GM10266 (cell line): ENCODE data around the gene CAV2.

ENCODE experiments used
- DNase-seq: peaks from one replicate; pipeline ENCODE4 v3.0.0; 2012; ENCODE audit errors: extremely low spot score
- TF ChIP-seq, protein P1 (sequence below): IDR thresholded peaks from 2 replicates; pipeline ENCODE4 v1.5.1; 2012; ENCODE audit warnings: mild to moderate bottlenecking, low read depth; ENCODE audit not compliant: control insufficient read depth, insufficient read depth; ENCODE audit errors: missing control alignments

CAV2 gene

DNA sequence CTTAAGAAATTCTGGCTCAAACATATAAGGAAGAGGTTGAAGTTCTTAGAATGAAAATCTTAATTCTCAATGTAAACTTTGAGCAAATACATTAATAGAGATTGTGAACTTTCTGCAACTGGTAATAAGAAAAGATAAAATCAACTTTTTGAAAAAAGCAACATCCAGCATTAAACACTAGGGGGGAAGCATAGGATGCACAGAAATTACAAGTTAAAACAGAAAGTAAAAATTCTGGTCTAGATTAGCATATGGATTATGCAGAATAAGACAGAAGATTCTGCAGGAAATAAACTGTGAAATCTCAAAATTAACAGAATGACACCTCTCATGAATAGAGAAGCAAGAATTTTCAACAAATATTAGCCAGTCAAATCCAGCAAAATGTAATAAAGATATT is 38.0 kb upstream of the CAV2 start:
- no peak for DNase-seq
- TF ChIP-seq, protein P1, sequence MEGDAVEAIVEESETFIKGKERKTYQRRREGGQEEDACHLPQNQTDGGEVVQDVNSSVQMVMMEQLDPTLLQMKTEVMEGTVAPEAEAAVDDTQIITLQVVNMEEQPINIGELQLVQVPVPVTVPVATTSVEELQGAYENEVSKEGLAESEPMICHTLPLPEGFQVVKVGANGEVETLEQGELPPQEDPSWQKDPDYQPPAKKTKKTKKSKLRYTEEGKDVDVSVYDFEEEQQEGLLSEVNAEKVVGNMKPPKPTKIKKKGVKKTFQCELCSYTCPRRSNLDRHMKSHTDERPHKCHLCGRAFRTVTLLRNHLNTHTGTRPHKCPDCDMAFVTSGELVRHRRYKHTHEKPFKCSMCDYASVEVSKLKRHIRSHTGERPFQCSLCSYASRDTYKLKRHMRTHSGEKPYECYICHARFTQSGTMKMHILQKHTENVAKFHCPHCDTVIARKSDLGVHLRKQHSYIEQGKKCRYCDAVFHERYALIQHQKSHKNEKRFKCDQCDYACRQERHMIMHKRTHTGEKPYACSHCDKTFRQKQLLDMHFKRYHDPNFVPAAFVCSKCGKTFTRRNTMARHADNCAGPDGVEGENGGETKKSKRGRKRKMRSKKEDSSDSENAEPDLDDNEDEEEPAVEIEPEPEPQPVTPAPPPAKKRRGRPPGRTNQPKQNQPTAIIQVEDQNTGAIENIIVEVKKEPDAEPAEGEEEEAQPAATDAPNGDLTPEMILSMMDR, result no peak

DNA sequence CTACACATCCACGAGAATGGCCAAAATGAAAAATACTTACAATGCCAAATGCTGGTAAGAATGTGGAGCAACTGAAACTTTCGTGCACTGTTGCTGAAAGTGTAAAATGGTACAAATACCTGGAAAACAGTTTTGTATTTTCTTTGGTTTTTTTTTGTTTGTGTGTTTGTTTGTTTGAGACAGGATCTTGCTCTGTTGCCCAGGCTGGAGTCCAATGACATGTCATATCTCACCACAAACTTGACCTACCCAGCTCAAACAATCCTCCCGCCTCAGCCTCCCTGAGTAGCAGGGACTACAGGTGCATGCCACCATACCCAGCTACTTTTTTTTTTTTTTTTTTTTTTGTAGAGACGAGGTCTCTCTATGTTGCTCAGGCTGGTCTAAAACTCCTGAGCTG is 35.6 kb upstream of the CAV2 start:
- TF ChIP-seq, protein P1, result no peak

DNA sequence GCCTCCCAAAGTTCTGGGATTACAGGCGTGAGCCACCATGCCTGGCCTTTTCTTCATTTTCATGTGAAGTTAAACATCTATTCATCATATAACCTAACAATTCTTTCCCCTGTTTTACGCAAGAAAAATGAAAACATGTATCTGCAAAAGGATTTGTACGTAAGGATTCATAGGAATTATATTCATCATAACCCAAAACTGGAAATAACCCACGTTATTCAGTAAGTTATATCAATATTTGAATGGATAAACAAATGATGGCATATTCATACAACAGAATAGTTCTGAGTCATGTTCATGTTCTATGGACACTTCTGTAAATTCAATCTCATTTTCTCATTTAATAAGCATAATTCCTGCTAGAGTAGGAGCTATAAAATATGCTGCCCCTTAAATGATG is 35.2 kb upstream of the CAV2 start:
- no peak for DNase-seq

More for the DNA sequence above, 35.6 kb upstream of the CAV2 start:
- DNase-seq, result no peak

DNA sequence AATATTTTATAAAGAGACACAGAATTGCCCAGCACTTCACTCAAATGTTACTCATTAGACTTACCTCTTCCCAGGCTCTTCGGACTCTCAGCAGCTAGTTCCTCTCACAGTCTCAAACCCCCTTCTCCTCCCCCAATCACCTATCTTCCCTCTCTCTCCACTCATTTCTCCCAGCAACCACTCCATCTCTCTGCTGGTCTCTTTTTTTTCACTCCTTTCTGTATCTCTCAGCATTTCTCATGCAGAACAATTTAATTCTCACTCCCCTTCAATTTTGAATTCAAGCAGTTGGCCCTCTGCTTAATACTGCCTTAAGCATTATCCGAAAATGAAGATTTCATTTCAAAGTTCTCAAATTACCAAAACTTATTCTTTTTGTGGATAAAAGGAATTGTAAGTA is 34.4 kb upstream of the CAV2 start:
- TF ChIP-seq, protein P1, result no peak
- no peak for DNase-seq

More for the DNA sequence above, 35.2 kb upstream of the CAV2 start:
- TF ChIP-seq, protein P1, result no peak

DNA sequence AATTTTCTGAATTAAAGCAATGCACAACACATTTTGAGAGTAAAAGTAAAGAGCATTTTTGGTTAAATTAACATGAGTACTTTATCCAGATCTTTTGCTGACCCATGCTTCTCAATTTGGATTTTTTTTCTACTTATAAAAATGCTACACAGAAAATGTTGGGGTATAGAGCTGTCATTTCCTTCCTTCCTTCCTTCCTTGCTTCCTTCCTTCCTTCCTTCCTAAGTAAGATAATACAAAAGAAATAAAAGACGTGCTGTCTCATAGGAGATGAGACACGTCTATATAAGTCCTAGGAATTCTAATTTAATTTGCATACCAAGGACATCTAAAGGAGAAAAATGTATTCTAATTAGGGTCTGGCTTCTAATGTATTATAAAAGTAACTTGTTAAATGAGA is 31.0 kb upstream of the CAV2 start:
- TF ChIP-seq, protein P1, result no peak
- DNase-seq, result no peak

DNA sequence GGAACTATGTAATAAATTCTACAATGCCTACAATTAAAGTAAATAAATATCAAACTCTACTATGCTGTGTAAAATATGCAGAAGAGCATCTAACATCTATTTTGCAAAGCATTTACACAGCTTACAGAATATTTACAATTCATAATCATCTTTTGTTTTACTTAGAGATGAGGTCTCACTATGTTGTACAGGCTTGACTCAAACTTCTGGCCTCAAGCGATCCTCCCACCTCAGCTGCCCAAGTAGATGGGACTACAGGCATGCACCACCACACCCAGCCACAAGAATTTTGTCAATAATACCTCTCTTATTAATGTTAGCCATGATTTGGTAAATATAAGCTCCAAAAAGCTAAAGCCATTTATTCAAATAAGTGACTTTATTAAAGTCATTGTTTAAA is 21.9 kb upstream of the CAV2 start:
- TF ChIP-seq, protein P1, result no peak
- no peak for DNase-seq

DNA sequence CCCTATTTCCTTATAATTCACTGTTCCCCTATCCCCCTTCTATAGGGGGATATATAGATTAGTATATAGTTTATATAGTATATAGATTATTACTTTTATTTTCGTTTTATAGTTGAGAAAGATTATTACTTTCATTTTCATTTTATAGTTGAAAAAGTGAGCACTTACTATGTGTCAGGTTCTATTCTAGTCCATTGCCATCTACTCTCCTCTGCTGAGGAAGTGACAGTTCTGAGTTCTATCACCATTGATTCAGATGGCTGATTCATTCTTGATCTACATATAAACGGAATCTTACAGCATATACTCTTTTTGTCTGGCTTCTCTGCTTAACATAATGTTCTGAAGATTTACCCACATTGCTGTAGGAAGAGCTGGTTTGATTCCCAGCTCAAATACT is 20.7 kb upstream of the CAV2 start:
- no peak for DNase-seq
- TF ChIP-seq, protein P1, result no peak
